Measurements from ENCODE around the gene CAMTA2.

The CAMTA2 gene

DNA sequence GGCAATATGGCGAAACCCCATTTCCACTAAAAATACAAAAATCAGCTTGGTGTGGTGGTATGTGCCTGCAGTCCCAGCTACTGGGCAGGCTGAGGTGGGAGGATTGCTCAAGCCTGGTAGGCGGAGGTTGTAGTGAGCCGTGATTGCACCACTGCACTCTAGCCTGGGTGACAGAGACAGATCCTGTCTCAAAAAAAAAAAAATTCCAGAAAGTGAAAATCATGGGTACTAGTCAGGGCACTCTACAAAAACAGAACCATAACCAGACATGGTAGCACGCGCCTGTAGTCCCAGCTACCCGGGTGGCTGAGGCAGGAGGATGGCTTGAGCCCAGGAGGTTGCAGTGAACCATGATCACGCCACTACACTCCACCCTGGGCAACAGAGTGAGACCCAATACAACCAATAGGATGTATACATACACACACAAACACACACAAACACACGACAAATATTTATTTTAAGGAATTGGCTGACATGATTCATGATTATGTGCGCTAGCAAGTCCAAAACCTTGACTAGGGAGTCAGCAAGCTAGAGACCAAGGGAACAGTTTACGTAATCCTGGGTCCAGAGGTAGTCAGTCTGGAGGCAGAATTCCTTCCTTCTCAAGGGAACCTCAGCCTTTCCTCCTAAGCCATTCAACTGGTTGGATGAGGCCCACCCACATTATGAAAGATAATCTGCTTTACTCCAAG is 67.0 kb downstream of the CAMTA2 start:
- no peak for DNase-seq

DNA sequence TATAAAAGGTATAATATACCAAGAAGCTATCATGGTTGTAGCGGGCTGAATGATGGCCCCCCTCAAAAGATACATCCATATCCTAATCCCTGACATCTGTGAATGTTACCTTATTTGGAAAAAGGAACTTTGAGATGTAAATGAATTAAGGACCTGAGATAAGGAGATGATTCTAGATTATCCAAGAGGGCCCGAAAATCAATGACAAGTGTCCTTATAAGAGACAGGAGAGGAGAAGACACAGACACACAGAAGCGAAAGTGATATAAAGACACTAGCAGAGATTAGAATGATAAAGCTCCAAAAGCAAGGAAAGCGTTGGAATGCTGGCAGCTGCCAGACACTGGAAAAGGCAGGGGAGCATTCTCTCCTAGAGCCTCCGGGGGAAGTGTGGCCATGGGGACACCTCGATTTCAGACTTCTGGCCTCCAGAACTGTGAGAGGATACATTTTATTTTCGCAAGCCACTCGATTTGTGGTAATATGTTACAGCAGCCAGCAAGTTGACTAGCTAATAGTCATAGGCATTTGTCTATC is 67.9 kb downstream of the CAMTA2 start:
- no peak for DNase-seq
